HG03139 (cell line): ENCODE measurements around the gene PDE6B.
"Not testable (repeated sequence)": the region's sequence is repeated elsewhere in the genome, so short reads cannot be mapped to it uniquely, and the experiment has no call there.

ENCODE experiments used
- ATAC-seq: cut with Tn5 transposase; IDR thresholded peaks from one replicate; pipeline ENCODE4 v1.9.1; 2021; ENCODE audit not compliant: unreplicated experiment

PDE6B gene

DNA sequence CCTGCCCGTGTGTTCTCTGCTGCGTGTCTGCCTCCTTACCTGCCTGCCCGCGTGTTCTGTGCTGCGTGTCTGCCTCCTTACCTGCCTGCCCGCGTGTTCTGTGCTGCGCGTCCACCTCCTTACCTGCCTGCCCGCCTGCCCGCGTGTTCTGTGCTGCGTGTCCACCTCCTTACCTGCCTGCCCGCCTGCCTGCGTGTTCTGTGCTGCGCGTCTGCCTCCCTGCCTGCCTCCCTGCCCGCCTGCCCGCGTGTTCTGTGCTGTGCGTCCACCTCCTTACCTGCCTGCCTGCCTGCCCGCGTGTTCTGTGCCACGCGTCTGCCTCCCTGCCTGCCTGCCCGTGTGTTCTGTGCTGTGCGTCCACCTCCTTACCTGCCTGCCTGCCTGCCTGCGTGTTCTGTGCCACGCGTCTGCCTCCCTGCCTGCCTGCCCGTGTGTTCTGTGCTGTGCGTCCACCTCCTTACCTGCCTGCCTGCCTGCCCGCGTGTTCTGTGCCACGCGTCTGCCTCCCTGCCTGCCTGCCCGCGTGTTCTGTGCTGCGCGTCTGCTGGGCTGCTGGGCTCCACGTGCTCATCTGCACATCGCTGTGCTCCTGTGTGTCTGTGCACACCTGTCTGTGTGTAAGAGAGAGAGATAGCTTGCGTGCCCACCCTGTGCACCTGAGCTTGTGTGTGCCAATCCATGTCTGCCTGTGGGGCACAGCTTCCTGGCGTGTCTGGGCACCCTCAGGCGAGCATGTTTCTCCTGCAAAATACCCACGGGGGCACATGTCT lies 9.9 kb downstream of the PDE6B start:
- not testable (repeated sequence) for ATAC-seq

DNA sequence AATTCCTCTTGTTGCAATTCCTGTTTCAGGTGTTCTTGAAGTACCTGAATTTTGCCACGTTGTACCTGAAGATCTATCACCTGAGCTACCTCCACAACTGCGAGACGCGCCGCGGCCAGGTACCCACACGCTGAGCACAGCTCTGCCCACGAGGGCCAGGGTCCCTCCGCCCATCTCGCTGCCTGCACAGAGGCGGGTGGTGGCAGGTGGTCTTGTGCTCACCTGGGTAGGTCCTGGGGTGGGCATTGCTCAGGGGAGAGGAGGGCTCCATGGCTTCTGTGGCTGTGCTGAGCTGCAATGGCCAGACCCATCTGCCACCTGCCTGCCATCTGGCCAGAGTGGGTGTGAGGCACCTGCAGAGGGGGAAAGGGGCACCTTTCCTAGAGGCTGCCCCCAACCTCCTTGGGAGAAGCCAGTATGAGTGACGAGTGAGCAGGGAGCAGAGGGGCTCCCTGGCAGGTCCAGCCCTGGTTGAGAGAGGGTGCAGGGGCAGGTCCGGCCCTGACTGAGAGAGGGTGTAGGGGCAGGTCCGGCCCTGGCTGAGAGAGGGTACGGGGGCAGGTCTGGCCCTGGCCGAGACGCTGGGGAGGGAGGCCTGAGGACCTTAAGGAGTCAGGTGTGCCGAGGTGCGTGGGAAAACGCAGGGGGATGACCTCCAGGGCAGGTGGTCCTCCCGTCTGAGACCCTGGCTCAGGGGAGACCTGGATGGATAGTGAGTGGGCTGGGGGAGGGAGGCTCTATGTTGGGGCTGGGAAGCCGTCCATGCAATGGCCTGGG lies 10.7 kb downstream of the PDE6B start:
- no peak for ATAC-seq

DNA sequence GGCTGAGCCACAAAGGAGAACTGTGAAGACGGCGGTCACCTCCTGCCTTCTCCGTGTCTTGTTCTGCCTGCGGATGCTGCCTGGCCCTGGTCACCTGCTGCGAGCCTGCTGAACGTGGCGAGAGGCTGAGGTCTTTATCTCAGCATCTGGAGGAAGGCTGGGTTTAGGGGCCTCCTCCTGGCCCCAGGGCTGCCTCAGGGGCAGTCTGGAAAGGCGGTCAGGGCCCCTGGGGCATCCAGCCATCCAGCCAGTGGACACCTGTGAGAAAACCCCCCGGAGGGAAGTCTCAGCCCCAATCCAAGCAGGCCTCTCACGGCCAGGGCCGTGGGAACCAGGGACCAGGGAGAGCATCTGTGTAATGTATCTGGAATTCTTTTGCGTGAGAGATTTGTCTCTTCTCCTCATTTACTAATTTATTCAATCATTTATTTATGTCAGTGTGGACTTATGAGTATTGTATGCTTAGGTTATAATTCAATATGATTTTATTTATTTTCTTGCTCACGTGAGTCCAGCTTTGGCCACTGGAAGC lies 11.3 kb downstream of the PDE6B start:
- no peak for ATAC-seq

DNA sequence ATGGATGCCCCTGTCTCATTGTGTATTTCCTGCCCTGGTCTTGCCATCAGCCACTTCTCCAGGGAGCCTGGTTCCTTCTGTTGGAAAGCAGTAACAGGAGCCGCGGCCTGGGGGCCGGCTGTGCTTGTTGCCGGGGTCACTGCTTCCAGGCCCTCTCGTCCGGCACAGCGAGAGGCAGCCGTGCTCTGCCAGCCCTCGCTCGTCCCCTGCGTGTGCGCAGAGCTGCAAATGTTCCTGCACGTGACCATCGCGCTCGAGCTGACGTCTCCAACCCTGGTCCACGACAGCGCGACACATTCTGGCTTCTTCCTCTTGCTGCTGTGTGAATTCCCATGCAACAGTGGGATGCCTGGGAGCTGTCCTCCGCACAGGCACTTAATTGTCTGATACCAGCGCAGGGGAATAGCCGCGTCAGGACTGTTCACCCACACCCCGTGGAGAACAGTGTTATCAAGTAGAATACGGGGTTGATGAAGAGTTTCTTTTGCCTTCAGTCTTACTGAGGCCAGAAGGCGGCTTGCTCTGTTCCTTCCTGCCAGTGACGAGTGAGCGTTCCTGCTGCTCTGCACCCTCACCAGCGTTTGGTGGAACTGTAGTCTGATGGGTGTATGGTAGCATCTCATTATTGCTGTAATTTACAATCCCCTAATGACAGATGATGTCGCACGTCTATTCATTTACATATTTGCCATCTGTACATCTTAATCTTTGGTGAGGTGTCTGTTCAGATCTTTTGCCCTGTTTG lies 12.3 kb downstream of the PDE6B start:
- no peak for ATAC-seq

DNA sequence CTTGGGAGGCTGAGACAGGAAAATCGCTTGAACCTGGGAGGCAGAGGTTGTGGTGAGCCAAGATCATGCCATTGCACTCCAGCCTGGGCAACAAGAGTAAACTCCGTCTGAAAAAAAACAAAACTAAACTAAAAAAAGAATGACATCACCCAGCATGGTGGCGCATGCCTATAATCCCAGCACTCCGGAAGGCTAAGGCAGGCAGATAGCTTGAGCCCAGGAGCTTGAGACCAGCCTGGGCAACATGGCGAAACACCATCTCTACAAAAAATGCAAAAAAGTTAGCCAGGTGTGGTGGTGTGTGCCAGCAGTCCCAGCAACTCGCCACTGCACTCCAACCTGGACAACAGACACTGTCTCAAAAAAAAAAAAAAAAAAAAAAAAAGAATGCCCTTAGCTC lies 17.0 kb downstream of the PDE6B start:
- ATAC-seq = not testable (repeated sequence)

DNA sequence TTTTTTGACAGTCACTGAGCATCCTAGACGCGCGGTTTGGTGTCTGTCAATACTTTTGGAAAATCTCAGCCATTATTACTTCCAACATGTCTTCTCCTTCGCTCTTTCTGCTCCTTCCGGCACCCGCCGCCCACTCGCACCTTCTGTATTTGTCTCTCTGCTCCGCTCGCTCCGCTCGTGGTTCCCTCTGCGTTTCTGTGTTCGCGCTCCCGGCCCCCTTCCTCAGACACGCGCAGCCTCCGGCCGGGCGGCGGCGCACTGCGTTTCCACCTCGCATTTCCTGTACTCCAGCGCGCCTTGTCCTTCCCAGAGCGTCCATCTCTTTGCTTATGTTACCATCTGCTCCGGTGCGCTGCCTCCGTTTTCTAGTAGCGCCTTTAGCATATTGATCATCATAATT lies 21.1 kb downstream of the PDE6B start:
- ATAC-seq = no peak

DNA sequence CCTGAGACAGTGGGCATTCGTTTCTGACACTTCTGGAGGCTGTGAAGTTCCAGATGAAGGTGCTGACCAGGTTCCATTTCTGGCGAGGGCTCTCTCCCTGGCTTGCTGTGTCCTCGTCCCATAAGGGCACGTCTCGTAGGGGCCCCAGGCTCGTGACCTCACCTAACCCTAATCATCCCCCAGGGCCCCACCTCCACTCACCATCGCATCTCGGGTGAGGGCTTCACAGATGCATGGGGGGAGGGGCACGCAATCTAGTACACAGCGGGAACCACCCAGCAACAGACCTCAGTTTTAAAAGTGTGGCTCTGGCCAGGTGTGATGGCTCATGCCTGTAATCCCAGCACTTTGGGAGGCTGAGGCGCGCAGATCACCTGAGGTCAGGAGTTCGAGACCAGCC lies 22.1 kb downstream of the PDE6B start:
- no peak for ATAC-seq

DNA sequence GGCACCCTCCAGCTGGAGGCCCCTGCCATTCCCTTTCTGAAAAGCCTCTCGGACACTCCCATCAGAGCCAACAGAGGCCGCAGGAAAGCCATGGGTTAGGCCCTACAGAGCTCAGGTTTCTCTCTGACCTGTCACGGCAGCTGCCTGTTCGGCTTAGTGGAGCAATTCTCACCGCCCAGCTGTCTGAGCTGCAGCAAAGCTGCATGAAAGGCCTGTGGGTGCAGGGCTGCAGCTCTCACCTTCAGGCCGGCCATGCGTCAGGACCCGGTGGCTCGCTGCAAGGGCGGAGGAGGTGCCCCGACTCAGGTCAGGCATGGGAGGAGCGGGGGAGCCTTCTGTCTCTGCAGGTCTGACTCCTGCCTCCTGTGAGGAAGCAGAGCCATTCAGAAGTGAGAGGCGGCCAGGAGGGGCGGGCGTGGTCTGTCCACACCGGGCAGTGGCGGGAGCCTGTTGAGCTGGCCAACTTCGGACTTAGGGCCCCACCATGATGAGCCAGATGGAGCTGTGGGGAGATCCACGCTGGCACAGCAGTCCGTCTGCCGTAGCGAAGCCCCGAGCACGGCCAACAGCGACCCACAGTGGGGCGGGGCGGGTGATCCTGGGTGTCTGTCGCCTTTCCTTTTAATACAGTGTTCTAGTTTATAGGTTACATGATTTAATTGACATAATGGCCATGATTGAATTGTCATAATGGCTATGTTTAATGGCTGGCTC lies 23.4 kb downstream of the PDE6B start:
- ATAC-seq = no peak

DNA sequence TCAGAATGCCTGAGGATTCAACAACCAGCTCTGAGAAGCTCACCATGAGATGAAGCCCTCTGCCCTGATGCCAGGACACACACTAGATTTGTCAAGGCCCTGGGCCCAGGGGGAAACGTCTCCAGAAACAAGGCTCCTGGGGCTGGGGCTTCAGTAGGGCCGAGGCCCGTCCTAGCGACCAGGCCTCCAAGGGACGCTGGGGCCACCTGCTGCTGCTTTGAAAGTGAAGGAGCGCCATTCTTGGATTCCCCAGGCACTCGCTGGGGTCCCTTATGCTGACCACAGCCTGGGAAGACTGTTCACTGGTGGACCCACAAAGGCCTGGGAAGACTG lies 23.9 kb downstream of the PDE6B start:
- no peak for ATAC-seq

DNA sequence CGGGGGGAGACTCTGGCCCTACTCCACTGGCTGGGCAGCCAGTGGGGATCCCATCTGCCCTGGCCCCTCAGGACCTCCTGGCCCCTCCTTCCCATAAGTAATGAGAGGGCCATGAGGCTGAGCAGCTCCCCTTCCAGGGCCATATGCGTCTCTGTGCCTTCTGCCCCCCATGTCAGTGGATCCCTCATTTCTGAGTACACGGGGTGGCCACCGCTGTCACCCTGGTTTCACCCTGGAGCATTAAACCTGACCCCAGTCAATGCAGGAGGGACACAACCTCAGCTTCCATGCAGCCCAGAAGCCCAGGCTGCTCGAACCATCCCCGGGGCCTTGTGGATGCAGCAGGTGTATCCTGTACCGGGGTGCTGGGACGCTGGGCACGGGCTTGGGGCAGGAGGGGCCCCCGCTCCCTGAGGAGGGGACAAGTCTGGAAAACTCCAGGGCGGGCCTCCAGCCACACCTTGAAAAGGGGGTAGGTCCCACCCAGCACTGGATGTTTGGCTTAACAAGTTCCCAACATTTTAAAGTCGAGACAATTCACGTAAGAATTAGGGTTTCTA lies 24.5 kb downstream of the PDE6B start:
- ATAC-seq = no peak

DNA sequence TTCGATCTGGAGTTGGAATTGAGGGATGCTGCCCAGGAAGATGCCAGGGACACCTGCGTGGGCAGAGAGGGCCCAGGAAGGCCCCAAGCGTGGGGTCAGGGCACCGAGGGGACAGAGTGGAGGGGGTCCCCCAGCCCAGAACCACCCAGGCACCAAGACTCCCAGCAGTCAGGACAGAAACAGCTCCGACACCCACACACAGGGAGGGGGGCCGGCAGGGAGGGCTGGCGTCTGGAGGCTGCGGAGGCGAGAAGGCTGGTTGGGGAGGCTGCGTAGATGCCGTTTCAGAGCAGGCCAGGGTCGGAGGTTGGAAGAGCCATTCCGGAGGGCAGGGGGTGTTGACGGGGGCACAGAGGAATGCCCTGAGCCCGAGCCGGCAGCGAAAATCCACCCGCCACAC lies 25.1 kb downstream of the PDE6B start:
- no peak for ATAC-seq

DNA sequence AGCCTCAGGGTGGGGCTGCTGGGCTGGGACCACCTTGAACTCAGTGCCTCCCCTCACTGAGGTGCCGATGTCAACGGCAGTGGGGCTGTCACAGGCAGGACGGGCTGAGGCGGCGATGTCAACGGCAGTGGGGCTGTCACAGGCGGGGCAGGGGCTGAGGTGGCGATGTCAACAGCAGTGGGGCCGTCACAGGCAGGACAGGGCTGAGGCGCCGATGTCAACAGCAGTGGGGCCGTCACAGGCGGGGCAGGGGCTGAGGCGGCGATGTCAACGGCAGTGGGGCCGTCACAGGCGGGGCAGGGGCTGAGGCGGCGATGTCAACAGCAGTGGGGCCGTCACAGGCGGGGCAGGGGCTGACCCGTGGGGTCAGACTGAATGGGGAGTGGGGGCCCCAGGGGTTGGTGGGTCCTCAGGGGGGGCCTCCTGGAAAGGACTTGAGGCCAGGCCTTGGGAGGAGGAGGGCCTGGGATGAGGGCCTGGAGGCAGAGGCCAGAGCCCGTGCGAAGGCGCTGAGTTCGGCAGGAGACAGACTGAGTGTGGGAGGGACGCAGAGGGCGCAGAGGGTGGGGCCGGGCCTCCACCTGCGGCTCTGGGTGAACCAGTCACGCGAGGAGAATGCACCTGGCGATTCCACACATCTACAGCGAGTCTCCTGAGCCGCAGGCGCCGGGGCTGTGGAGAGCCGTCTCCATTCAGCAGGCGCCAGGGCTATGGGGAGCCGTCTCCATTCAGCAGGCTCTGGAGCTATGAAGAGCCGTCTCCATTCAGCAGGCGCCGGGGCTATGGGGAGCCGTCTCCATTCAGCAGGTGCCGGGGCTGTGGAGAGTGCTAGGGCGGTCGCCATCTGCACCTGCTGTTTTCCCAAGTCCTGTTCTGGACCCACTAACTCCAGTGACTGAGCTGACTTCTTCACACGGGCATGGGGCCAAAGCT lies 25.8 kb downstream of the PDE6B start:
- no peak for ATAC-seq

DNA sequence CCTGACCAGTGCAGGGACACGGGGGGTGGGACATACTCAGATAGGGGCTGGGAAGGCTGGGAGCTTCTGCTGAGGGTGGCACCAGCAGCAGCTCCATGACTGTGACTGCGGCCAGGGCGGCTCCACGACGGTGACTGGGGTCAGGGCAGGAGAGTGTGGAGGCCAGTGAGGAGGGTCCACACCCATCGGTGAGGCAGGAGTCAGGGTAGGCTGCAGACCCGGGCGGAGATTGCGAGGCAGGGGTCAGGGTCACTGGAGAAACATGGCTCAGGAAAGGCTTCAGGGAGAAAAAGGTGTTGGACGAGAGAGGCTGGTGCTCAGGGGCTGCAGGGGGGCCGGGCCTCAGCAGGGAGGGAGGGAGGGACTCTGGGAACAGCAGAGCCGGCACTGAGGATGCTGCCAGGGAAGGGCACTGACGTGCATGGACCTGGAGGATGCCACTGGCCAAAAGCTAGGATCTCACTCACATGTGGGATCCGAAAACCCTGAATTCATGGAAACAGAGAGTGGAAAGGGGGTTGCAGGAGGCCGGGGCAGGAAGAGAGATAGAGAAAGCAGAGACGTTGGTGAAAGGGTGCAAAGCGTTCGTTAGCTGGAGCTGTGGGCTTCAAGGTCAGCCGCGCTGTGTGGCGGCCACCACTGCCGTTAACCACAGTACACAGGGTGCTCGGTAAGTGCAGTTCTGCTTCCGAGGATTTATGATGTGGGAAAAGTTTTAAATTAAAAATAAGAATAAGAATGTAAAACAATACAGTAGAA lies 26.7 kb downstream of the PDE6B start:
- ATAC-seq = no peak

DNA sequence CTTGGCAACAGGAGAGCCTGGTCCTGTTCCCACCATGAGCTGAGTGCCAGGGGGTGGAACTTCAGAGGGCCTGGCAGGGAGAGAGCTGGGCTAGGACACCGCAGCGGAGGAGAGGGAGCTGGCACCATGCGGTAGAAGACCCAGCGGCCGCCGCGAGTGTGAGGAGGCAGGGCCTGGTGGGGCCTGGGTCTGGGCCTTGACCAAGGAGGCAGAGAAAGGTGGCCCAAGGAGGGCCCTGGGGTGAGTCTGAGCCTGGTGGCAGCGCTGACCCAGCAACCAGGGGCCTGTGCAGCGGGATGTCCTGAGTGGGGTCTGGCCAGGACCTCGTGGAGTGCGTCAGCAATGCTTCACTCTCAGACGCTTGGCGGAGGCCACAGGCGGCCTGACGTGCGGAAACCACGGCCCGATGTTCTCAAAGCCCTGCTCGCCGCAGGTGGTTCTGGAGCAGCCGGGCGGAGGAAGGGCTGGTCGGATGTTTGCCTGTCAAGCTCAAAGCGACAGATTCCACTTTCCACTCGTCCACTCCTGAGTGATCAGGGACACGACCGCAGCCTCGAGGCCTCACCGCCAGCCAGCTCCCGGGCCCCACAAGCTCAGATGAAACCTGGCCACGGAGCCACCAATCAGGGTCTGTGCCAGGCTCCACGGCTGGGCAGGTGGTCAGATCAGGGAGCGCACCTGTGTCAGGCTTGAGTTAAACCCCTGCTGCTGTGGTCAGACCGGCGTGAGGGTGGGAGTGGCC lies 27.9 kb downstream of the PDE6B start:
- ATAC-seq = no peak

DNA sequence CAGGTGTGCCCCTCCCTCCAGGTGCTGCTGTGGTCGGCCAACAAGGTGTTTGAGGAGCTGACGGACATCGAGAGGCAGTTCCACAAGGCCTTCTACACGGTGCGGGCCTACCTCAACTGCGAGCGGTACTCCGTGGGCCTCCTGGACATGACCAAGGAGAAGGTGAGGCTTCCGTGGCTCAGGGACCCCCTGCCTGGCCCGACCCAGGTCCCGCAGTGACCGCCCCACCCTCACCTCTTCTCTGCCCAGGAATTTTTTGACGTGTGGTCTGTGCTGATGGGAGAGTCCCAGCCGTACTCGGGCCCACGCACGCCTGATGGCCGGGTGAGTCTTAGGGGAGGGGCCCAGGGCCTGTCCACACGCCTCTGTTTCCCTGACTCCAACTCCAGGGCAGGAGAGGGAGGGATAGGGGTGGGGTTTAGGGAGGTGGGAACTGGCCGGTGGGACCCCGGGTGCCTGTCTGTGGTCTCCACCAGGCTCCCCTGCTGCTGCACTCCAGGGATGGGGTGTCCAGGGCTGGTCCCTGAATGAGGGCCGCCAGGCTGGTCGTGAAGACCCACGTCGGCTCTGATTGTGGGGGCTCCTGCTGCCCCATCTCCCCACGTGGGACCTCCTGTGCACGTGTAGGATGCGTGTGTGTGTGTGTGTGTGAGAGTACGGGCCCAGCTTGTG lies 28.6 kb downstream of the PDE6B start:
- ATAC-seq = no peak

DNA sequence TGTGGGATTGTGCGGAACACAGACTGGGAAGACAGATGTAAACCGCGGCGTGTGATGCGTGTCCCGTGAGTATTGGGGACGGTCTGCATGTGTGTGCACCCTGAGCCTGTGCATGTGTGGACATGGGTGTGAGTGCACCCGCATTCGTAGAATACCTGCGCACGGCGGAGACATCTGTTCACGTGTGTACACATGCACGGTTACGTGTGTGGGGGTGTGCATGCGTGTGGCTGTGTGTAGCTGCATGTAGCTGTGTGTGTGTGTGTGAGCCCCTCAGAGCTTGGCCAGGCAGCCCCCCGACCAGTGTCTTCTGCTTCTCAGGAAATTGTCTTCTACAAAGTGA lies 29.1 kb downstream of the PDE6B start:
- no peak for ATAC-seq

DNA sequence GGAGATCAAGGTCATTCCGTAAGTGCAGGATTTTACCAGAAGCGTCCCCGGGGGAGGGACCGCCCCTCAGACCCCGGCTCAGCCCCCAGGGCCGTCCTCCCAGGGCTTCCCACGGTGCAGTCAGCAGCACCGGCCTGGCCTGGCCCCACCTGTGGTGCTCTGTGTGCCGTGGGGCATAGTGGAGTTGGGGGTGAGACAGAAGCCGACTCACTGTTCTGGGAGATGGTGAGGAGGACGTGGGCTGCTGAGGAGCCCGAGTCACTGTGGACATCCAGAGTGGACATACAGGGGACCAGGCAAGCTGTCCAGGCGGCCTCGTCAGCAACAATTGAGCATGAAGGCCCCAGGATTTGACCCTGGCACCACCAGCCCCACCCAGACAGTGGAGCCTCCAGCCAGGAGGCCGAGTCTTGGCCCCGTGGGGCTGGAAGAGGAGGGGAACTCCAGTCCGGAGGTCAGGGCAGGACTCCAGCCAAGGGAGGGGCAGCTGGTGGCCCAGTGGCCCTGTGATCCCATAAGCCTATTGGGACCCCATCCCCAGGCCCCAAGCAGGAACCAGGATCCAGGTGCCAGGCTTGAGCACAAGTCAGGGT lies 29.6 kb downstream of the PDE6B start:
- no peak for ATAC-seq
